ENCODE results near the gene LYSMD3. TPM values are rescaled to one million over a fixed set of nuclear protein-coding genes. Genes with fewer than 3 reads are reported as not detected.

Gene LYSMD3
- total RNA-seq, 3 donors from 2014 or later (not counting 1 experiment from before 2014, with no cell fraction given) = 15.2 to 27.9 (median 19.5) TPM

- H3K27me3 Mint-ChIP-seq (ENCODE audit: low read depth in 2 of 2) = peaks cover 39 to 71% of the 10 kb centered on the region in 2 donors
- ATAC-seq = no peak
- H3K36me3 Mint-ChIP-seq = no peaks in the 10 kb centered on the region
- H3K9me3 Mint-ChIP-seq = no peaks in the 10 kb centered on the region
- TF ChIP-seq, protein P1, sequence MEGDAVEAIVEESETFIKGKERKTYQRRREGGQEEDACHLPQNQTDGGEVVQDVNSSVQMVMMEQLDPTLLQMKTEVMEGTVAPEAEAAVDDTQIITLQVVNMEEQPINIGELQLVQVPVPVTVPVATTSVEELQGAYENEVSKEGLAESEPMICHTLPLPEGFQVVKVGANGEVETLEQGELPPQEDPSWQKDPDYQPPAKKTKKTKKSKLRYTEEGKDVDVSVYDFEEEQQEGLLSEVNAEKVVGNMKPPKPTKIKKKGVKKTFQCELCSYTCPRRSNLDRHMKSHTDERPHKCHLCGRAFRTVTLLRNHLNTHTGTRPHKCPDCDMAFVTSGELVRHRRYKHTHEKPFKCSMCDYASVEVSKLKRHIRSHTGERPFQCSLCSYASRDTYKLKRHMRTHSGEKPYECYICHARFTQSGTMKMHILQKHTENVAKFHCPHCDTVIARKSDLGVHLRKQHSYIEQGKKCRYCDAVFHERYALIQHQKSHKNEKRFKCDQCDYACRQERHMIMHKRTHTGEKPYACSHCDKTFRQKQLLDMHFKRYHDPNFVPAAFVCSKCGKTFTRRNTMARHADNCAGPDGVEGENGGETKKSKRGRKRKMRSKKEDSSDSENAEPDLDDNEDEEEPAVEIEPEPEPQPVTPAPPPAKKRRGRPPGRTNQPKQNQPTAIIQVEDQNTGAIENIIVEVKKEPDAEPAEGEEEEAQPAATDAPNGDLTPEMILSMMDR (IDR thresholded peaks at IDR 0.05) = no peak
- H3K4me1 ChIP-seq (ENCODE audit: control insufficient read depth, insufficient read depth, low read length) = peaks cover 5% of the 10 kb centered on the region
- intact Hi-C loops (cut with micrococcal nuclease) = no loop called here
- no peak overlapping the region for H3K4me3 Mint-ChIP-seq
- no peak overlapping the region for H3K27ac Mint-ChIP-seq
- H3K36me3 ChIP-seq (ENCODE audit: control insufficient read depth, insufficient read depth, low read length) = no peaks in the 10 kb centered on the region
- H3K27ac ChIP-seq (ENCODE audit: low read length) = no peak overlapping the region
- H3K9me3 ChIP-seq (ENCODE audit: control insufficient read depth, insufficient read depth, low read length) = no peaks in the 10 kb centered on the region
- H3K4me3 ChIP-seq (ENCODE audit: low read length) = no peak overlapping the region
- no peak for DNase-seq
- peaks cover 0 to 13% of the 10 kb centered on the region in 2 donors for H3K4me1 Mint-ChIP-seq
- peaks cover 21% of the 10 kb centered on the region for H3K27me3 ChIP-seq (ENCODE audit: control insufficient read depth, insufficient read depth, low read length)
Measured at GRCh38 chr5:90555666-90556065, 26.3 kb upstream of the LYSMD3 start.

DNA sequence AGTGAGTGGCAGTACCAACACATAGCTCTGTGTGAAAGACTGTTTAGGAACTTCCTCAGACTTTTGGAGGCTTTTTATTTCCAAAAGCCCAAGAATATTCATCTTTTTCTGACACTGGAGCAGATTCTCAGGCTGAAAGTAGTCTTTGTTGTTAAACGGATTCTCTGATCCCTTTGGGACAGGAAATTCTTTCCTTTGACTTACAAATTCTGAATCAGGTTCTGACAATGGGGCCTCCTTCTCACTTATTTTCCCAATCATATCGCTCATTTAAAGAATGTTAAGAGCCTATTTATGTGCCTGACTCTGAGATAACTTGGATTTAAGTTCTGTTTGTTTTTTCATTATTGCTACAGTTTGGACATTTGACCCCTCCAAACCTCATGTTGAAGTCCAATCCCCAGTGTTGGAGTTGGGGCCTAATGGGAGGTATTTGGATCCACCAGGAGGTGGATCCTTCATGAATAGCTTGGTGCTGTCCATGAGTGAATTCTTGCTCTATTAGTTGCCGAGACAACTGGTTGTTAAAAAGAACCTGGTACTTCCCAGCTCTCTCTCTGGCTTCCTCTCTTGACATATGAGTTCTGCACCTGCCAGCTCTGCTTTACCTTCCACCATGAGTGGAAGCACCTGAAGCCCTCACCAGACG, 25.1 kb upstream of the LYSMD3 start:
- TF ChIP-seq, protein P1 (IDR thresholded peaks at IDR 0.05) = no peak
- Histone ChIP-seq H3K27me3 (ENCODE audit: control insufficient read depth, insufficient read depth, low read length) (peaks cover 16% of the 10 kb centered on the region), H3K36me3 (ENCODE audit: control insufficient read depth, insufficient read depth, low read length) (no peaks in the 10 kb centered on the region), H3K4me1 (ENCODE audit: control insufficient read depth, insufficient read depth, low read length) (peaks cover 5% of the 10 kb centered on the region), H3K9me3 (ENCODE audit: control insufficient read depth, insufficient read depth, low read length) (no peaks in the 10 kb centered on the region), H3K4me3 (ENCODE audit: low read length) (no peak overlapping the region), H3K27ac (ENCODE audit: low read length) (no peak overlapping the region)
- H3K27ac Mint-ChIP-seq = no peak overlapping the region
- WGBS (ENCODE audit: insufficient coverage) = 75% methylated on average over 4 of the region's 4 CpGs
- no peaks in the 10 kb centered on the region for H3K36me3 Mint-ChIP-seq
- H3K27me3 Mint-ChIP-seq (ENCODE audit: low read depth in 2 of 2) = peaks cover 39 to 61% of the 10 kb centered on the region in 2 donors
- no peaks in the 10 kb centered on the region for H3K9me3 Mint-ChIP-seq
- DNase-seq (no peak), ATAC-seq (no peak)
- peaks cover 0 to 13% of the 10 kb centered on the region in 2 donors for H3K4me1 Mint-ChIP-seq
- intact Hi-C loops (cut with micrococcal nuclease) = no loop called here
- no peak overlapping the region for H3K4me3 Mint-ChIP-seq

DNA sequence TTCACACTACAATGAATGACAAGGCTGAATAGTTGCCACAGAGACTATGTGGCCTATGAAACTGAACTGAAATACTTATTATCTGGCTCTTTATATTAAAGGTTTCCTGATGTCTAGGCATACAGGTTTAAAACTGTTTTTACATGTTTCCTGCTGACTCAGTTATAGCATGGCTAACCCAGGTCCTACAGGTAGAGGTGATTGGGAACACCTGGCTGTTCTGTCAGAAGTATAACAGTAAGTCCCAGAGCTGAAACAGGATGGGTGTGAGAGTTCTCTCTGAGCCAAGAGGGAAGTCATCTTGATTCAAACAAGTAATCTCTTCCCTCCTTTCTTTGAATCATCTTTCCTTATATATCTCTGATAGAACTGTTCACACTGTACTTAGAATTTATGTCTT, 24.3 kb upstream of the LYSMD3 start:
- Mint-ChIP-seq H3K4me1 (peaks cover 0 to 8% of the 10 kb centered on the region in 2 donors), H3K4me3 (no peak overlapping the region), H3K9me3 (no peaks in the 10 kb centered on the region), H3K36me3 (no peaks in the 10 kb centered on the region), H3K27me3 (ENCODE audit: low read depth in 2 of 2) (peaks cover 36 to 55% of the 10 kb centered on the region in 2 donors), H3K27ac (no peak overlapping the region)
- intact Hi-C loops (cut with micrococcal nuclease) = no loop called here
- no peak for ATAC-seq
- peaks cover 12% of the 10 kb centered on the region for H3K27me3 ChIP-seq (ENCODE audit: control insufficient read depth, insufficient read depth, low read length)
- H3K27ac ChIP-seq (ENCODE audit: low read length) = no peak overlapping the region
- no peaks in the 10 kb centered on the region for H3K9me3 ChIP-seq (ENCODE audit: control insufficient read depth, insufficient read depth, low read length)
- TF ChIP-seq, protein P1 (IDR thresholded peaks at IDR 0.05) = no peak
- peaks cover 5% of the 10 kb centered on the region for H3K4me1 ChIP-seq (ENCODE audit: control insufficient read depth, insufficient read depth, low read length)
- no peak for DNase-seq
- H3K36me3 ChIP-seq (ENCODE audit: control insufficient read depth, insufficient read depth, low read length) = no peaks in the 10 kb centered on the region
- no peak overlapping the region for H3K4me3 ChIP-seq (ENCODE audit: low read length)

- no peak for ATAC-seq
- intact Hi-C loops (cut with micrococcal nuclease) = no loop called here
- Mint-ChIP-seq H3K9me3 (no peaks in the 10 kb centered on the region), H3K4me3 (no peak overlapping the region), H3K4me1 (no peaks in the 10 kb centered on the region), H3K36me3 (no peaks in the 10 kb centered on the region), H3K27me3 (ENCODE audit: low read depth in 2 of 2) (peaks cover 20 to 38% of the 10 kb centered on the region in 2 donors), H3K27ac (no peak overlapping the region)
- Histone ChIP-seq H3K27ac (ENCODE audit: low read length) (no peak overlapping the region), H3K27me3 (ENCODE audit: control insufficient read depth, insufficient read depth, low read length) (no peaks in the 10 kb centered on the region), H3K9me3 (ENCODE audit: control insufficient read depth, insufficient read depth, low read length) (no peaks in the 10 kb centered on the region), H3K4me1 (ENCODE audit: control insufficient read depth, insufficient read depth, low read length) (no peaks in the 10 kb centered on the region), H3K36me3 (ENCODE audit: control insufficient read depth, insufficient read depth, low read length) (no peaks in the 10 kb centered on the region), H3K4me3 (ENCODE audit: low read length) (no peak overlapping the region)
- 66% methylated on average over 5 of the region's 5 CpGs for WGBS (ENCODE audit: insufficient coverage)
- no peak for DNase-seq
- TF ChIP-seq, protein P1 (IDR thresholded peaks at IDR 0.05) = no peak
Measured at GRCh38 chr5:90551376-90551775, 22.0 kb upstream of the LYSMD3 start.
